Left lung (tissue), 10 donors: Measurements from ENCODE around the gene COMMD6. TPM values are rescaled to one million over a fixed set of nuclear protein-coding genes. Genes with fewer than 3 reads are reported as not detected.

Experiments
- ATAC-seq: fragments of 200-7000 bp; cut with Tn5 transposase; one replicate; pipeline ENCODE4 v1.9.1; 2020; ENCODE audit warnings: moderate library complexity
- DNase-seq, 4 donors: peaks; one replicate each; pipeline ENCODE4 v3.0.0-alpha.2; 2013 to 2020
- H3K27ac ChIP-seq, 2 donors: fragments of 200-600 bp; sonication (generic) in 1 of 2; one replicate each; pipeline versions ENCODE4 v1.5.0 to v1.8.0; 2020 to 2021
- H3K27me3 ChIP-seq, 2 donors: fragments of 200-600 bp; sonication (generic) in 1 of 2; one replicate each; pipeline versions ENCODE4 v1.5.0 to v1.8.0; 2020 to 2021
- H3K36me3 ChIP-seq, 2 donors: fragments of 200-600 bp; sonication (generic) in 1 of 2; one replicate each; pipeline versions ENCODE4 v1.5.0 to v1.8.0; 2020 to 2021
- H3K4me1 ChIP-seq, 2 donors: fragments of 200-600 bp; one replicate each; pipeline ENCODE4 v1.8.0; 2021
- H3K4me3 ChIP-seq, 2 donors: fragments of 200-600 bp; sonication (generic) in 1 of 2; one replicate each; pipeline versions ENCODE4 v1.5.0 to v1.8.0; 2020 to 2021; ENCODE audit warnings: mild to moderate bottlenecking in 1 of 2
- H3K9me3 ChIP-seq, 2 donors: fragments of 200-600 bp; sonication (generic) in 1 of 2; one replicate each; pipeline versions ENCODE4 v1.5.0 to v1.8.0; 2020 to 2021
- intact Hi-C, 2 donors: fragments of 100-400 bp; cut with DNase I; formaldehyde crosslinking; loops; one replicate each; pipeline versions ENCODE4 v1.11.2 to v1.14.2; 2022
- polyA plus RNA-seq, 6 donors: library from polyadenylated mRNA; unstranded; fragments of 120-200 nt; gene quantifications; one replicate each; pipeline ENCODE4 v1.2.1, GENCODE V29; 2013; ENCODE audit not compliant: insufficient read length in 6 of 6
- total RNA-seq, 2 donors: library from RNA; stranded (reverse); fragmentation: NEBNext Ultra II Directional; extraction: Animal tissue kit (Norgen Biotek cat#: 25700); gene quantifications; one replicate each; pipeline ENCODE4 v1.2.1, GENCODE V29; 2021
- TF ChIP-seq, protein P1 (sequence below), 2 donors: fragments of 200-600 bp; sonication (generic) in 1 of 2; IDR thresholded peaks; one replicate each; pipeline versions ENCODE4 v1.5.0 to v1.8.0; 2021; ENCODE audit warnings: antibody characterized with exemption in 2 of 2
- donor health status: DM: no; HTN: yes; CAD: no.
- donor health status: DM: no; HTN: no; CAD: no.

COMMD6 gene
- total and polyA plus RNA-seq, 8 donors = 118 to 287 (median 266) TPM

DNA sequence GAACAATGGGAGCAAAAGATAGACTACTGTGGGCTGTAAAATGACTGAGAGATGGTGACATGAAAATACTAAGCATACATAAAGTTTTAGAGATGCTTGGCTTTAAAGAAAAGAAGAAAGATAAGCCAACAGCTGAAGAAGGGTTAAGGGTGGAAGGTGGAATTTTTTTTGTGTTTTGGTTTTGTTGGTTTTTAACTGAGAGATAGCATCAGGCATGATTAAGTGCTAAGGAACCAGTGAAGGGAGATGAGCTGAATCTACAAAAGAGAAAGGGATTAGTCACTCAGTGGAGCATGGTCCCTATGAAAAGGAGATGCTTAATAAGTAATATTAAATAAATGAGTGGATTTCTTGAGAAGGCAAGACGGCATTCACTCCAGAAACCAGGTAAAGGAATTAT, 43.1 kb downstream of the COMMD6 start:
- no peaks in the 10 kb centered on the region for H3K9me3 ChIP-seq
- H3K36me3 ChIP-seq = no peaks in the 10 kb centered on the region
- H3K4me3 ChIP-seq = no peak overlapping the region
- ATAC-seq (no peak), DNase-seq (no peak)
- H3K27ac ChIP-seq = no peak overlapping the region
- intact Hi-C loops = no loop called here
- TF ChIP-seq, protein P1, sequence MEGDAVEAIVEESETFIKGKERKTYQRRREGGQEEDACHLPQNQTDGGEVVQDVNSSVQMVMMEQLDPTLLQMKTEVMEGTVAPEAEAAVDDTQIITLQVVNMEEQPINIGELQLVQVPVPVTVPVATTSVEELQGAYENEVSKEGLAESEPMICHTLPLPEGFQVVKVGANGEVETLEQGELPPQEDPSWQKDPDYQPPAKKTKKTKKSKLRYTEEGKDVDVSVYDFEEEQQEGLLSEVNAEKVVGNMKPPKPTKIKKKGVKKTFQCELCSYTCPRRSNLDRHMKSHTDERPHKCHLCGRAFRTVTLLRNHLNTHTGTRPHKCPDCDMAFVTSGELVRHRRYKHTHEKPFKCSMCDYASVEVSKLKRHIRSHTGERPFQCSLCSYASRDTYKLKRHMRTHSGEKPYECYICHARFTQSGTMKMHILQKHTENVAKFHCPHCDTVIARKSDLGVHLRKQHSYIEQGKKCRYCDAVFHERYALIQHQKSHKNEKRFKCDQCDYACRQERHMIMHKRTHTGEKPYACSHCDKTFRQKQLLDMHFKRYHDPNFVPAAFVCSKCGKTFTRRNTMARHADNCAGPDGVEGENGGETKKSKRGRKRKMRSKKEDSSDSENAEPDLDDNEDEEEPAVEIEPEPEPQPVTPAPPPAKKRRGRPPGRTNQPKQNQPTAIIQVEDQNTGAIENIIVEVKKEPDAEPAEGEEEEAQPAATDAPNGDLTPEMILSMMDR (IDR thresholded peaks at IDR 0.05) = no peak
- no peaks in the 10 kb centered on the region for H3K27me3 ChIP-seq
- peaks cover 0 to 5% of the 10 kb centered on the region in 2 donors for H3K4me1 ChIP-seq

GRCh38 chr13:75493156-75493555, 44.5 kb downstream of the COMMD6 start:
- no peak for ATAC-seq
- Histone ChIP-seq H3K27ac (no peak overlapping the region), H3K36me3 (no peaks in the 10 kb centered on the region), H3K27me3 (no peaks in the 10 kb centered on the region), H3K9me3 (no peaks in the 10 kb centered on the region), H3K4me3 (no peak overlapping the region), H3K4me1 (peaks cover 0 to 5% of the 10 kb centered on the region in 2 donors)
- TF ChIP-seq, protein P1 (IDR thresholded peaks at IDR 0.05) = no peak
- no peak for DNase-seq
- intact Hi-C loops = no loop called here

DNA sequence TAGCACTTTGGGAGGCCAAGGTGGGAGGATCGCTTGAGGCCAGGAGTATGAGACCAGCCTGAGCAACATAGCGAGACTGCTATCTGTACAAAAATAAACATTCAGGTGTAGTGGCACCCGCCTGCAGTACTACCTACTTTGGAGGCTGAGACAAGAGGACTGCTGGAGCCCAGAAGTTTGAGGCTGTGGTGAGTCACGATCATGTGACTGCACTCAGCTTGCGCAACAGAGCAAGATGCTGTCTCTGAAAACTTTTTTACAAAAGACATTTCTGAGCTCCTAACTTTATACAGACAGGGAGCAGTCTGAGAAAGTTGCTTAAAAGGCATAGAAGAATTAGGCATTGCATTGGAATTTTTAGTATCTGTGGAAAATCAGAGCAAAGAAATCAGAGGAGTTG, 45.3 kb downstream of the COMMD6 start:
- no peaks in the 10 kb centered on the region for H3K27me3 ChIP-seq
- TF ChIP-seq, protein P1 (IDR thresholded peaks at IDR 0.05) = no peak
- no peak overlapping the region for H3K27ac ChIP-seq
- ATAC-seq (no peak), DNase-seq (no peak)
- H3K36me3 ChIP-seq = no peaks in the 10 kb centered on the region
- intact Hi-C loops = no loop called here
- no peak overlapping the region for H3K4me3 ChIP-seq
- H3K9me3 ChIP-seq = no peaks in the 10 kb centered on the region
- peaks cover 0 to 5% of the 10 kb centered on the region in 2 donors for H3K4me1 ChIP-seq

GRCh38 chr13:75491376-75491775, 46.3 kb downstream of the COMMD6 start:
- TF ChIP-seq, protein P1 (IDR thresholded peaks at IDR 0.05) = no peak
- H3K27me3 ChIP-seq = no peaks in the 10 kb centered on the region
- no peak overlapping the region for H3K27ac ChIP-seq
- DNase-seq (no peak), ATAC-seq (no peak)
- H3K4me3 ChIP-seq = no peak overlapping the region
- H3K9me3 ChIP-seq = no peaks in the 10 kb centered on the region
- intact Hi-C loops = no loop called here
- no peaks in the 10 kb centered on the region for H3K36me3 ChIP-seq
- H3K4me1 ChIP-seq = peaks cover 0 to 5% of the 10 kb centered on the region in 2 donors

DNA sequence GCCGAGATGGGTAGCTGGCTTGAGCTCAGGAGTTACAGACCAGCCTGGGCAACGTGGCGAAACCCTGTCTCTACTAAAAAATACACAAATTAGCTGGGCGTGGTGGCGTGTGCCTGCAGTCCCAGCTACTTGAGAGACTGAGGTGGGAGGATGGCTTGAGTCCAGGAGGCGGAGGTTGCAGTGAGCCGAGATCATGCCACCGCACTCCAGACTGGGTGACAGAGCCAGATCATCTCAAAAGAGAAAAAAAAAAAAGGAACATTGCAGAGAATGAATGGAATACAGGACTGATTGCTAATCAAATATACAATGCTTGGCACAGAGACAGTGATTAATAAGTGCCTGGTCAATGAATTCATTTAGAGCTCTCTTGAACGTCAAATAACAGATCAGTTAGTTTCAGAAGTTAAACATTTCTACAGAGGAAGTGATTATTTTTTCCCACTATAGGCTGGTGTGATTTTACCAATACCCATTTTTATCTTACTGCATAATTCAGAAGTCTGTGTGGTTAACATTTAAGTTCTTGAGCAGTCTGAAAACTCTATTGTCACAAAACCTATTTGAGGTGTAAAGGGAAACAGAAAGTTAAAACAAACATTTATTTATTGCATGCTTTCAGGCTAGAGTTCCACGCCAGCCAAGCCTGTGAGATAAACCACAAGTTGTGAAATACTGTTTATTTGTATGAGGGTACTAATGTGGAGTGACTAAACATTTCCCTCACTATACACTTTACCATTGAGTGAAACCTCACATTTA, 48.0 kb downstream of the COMMD6 start:
- TF ChIP-seq, protein P1 (IDR thresholded peaks at IDR 0.05) = no peak
- DNase-seq (peak in 2 of 4 donors; percentile 57 to 68), ATAC-seq (peak; percentile 87)
- peaks cover 0 to 5% of the 10 kb centered on the region in 2 donors for H3K4me1 ChIP-seq
- H3K9me3 ChIP-seq = no peaks in the 10 kb centered on the region
- intact Hi-C loops = loop anchor here in 1 of 2 donors (10.0 kb wide), 1 partner anchor 115 kb away; no protein-coding TSS in a partner anchor
- no peaks in the 10 kb centered on the region for H3K36me3 ChIP-seq
- H3K27ac ChIP-seq = peak overlapping the region in 1 of 2 donors; percentile 35
- H3K27me3 ChIP-seq = no peaks in the 10 kb centered on the region
- no peak overlapping the region for H3K4me3 ChIP-seq
